Vagina (tissue), 2 donors: ENCODE results near the gene SP140L.

Experiments used
- CTCF ChIP-seq, 3 experiments: fragments of 450-650 bp in 2 of 3; fragments of 200-600 bp in 1 of 3; sonication (generic) in 1 of 3; IDR thresholded peaks; one replicate each; pipeline ENCODE4 v1.5.1; 2017 to 2019; ENCODE audit warnings: antibody characterized with exemption in 3 of 3, mild to moderate bottlenecking in 2 of 3, moderate library complexity in 2 of 3
- POLR2A ChIP-seq, 2 donors: fragments of 450-650 bp; IDR thresholded peaks; one replicate each; pipeline ENCODE4 v1.6.1; 2017; ENCODE audit warnings: antibody characterized with exemption in 2 of 2, mild to moderate bottlenecking in 2 of 2, moderate library complexity in 2 of 2
- POLR2AphosphoS5 ChIP-seq, 2 donors: sonication (generic); formaldehyde crosslinking; IDR thresholded peaks; one replicate each; pipeline ENCODE4 v1.9.0; 2017; ENCODE audit warnings: antibody characterized with exemption in 2 of 2, mild to moderate bottlenecking in 2 of 2, low read depth in 1 of 2; ENCODE audit not compliant: insufficient read depth in 1 of 2

- no peak for TF ChIP-seq CTCF (IDR thresholded peaks at IDR 0.05)
- TF ChIP-seq POLR2A (IDR thresholded peaks at IDR 0.05), result no peak
- TF ChIP-seq POLR2AphosphoS5 (IDR thresholded peaks at IDR 0.05; ENCODE audit: insufficient read depth in 1 of 2, low read depth in 1 of 2), result no peak
Observed at GRCh38 chr2:230447036-230447435, 120.0 kb downstream of the SP140L start.
